Naive thymus-derived CD4-positive, alpha-beta T cell (primary cell): ENCODE results near the gene RACGAP1. TPM values are rescaled to one million over a fixed set of nuclear protein-coding genes. Genes with fewer than 3 reads are reported as not detected.
A peak's percentile ranks its signal among the peaks of the same experiment; 100 is the strongest.

Experiments
- ATAC-seq: fragments of 150-1000 bp; cut with Tn5 transposase; 2 replicates; pipeline ENCODE4 v1.10.0; 2021; ENCODE audit warnings: mild to moderate bottlenecking, moderate library complexity
- CTCF ChIA-PET: fragments of 350-600 bp; sonication (Branson Sonifier 250); formaldehyde crosslinking; loops from one replicate; lab custom pipeline; 2021; ENCODE audit warnings: antibody characterized with exemption; lab: Charles Lee
- POLR2A ChIA-PET: fragments of 350-600 bp; sonication (Branson Sonifier 250); formaldehyde crosslinking; loops from one replicate; lab custom pipeline; 2021; ENCODE audit warnings: antibody characterized with exemption, inconsistent platforms; lab: Charles Lee
- DNase-seq, 9 donors: peaks; one replicate each; pipeline versions ENCODE4 v3.0.0 to v3.0.0-alpha.2; 2020 to 2022; ENCODE audit warnings: mixed read lengths in 1 of 9
- H3K27ac ChIP-seq: one replicate; pipeline ENCODE4 v1.7.0; 2013; ENCODE audit warnings: mild to moderate bottlenecking, low read depth, low read length, moderate library complexity
- H3K27me3 ChIP-seq, 2 donors: one replicate each; pipeline ENCODE4 v1.7.0; 2013; ENCODE audit warnings: low read length in 2 of 2, mild to moderate bottlenecking in 2 of 2, moderate library complexity in 2 of 2; ENCODE audit not compliant: control insufficient read depth in 2 of 2, insufficient read depth in 2 of 2
- H3K36me3 ChIP-seq, 3 experiments: 1 replicate in 2 of 3; 2 replicates in 1 of 3; pipeline ENCODE4 v1.7.0; 2013; ENCODE audit warnings: low read length in 3 of 3, mild to moderate bottlenecking in 3 of 3, moderate library complexity in 1 of 3; ENCODE audit not compliant: insufficient read depth in 3 of 3, control insufficient read depth in 2 of 3
- H3K4me1 ChIP-seq, 2 donors: one replicate each; pipeline ENCODE4 v1.7.0; 2013; ENCODE audit warnings: low read length in 2 of 2, mild to moderate bottlenecking in 2 of 2, moderate library complexity in 1 of 2; ENCODE audit not compliant: control insufficient read depth in 2 of 2, insufficient read depth in 2 of 2
- H3K4me3 ChIP-seq: 2 replicates; pipeline ENCODE4 v1.7.0; 2013; ENCODE audit warnings: mild to moderate bottlenecking, low read length
- H3K9me3 ChIP-seq, 3 experiments: 1 replicate in 2 of 3; 2 replicates in 1 of 3; pipeline ENCODE4 v1.7.0; 2013; ENCODE audit warnings: low read length in 3 of 3; ENCODE audit not compliant: control insufficient read depth in 2 of 3
- H3K27ac Mint-ChIP-seq, 9 donors: one replicate each; pipeline ENCODE4 v1.8.0; 2020 to 2022; ENCODE audit warnings: mixed read lengths in 9 of 9, mild to moderate bottlenecking in 8 of 9, moderate library complexity in 5 of 9, inconsistent platforms in 2 of 9
- H3K27me3 Mint-ChIP-seq, 5 donors: one replicate each; pipeline ENCODE4 v1.8.0; 2021 to 2022; ENCODE audit warnings: mixed read lengths in 5 of 5, mild to moderate bottlenecking in 1 of 5
- H3K36me3 Mint-ChIP-seq, 5 donors: one replicate each; pipeline ENCODE4 v1.8.0; 2020 to 2022; ENCODE audit warnings: mixed read lengths in 5 of 5, mild to moderate bottlenecking in 3 of 5, inconsistent platforms in 1 of 5
- H3K4me1 Mint-ChIP-seq, 7 donors: one replicate each; pipeline ENCODE4 v1.8.0; 2020 to 2022; ENCODE audit warnings: mixed read lengths in 7 of 7, mild to moderate bottlenecking in 3 of 7, inconsistent platforms in 1 of 7
- H3K4me3 Mint-ChIP-seq, 10 donors: one replicate each; pipeline ENCODE4 v1.8.0; 2020 to 2022; ENCODE audit warnings: mild to moderate bottlenecking in 10 of 10, mixed read lengths in 10 of 10, moderate library complexity in 6 of 10, inconsistent platforms in 2 of 10
- H3K9me3 Mint-ChIP-seq, 11 donors: one replicate each; pipeline ENCODE4 v1.8.0; 2020 to 2022; ENCODE audit warnings: mixed read lengths in 11 of 11, mild to moderate bottlenecking in 4 of 11, inconsistent platforms in 1 of 11, moderate library complexity in 1 of 11
- intact Hi-C, 2 donors: fragments of 100-400 bp; cut with micrococcal nuclease; formaldehyde crosslinking; loops; one replicate each; pipeline ENCODE4 v1.15.1; 2023
- polyA plus RNA-seq, 2 donors: library from polyadenylated mRNA; unstranded; fragments of 300-500 nt; fragmentation: Illumina TruSeq; gene quantifications; one replicate each; pipeline ENCODE4 v1.2.3, GENCODE V29; 2021
- total RNA-seq, 6 experiments: library from RNA in 5 of 6; stranded (reverse) in 5 of 6; gene quantifications; 1 replicate in 5 of 6; 2 replicates in 1 of 6; pipeline ENCODE4 v1.2.3 and lab custom pipeline; 2021 to 2026

The RACGAP1 gene
- total and polyA plus RNA-seq, 7 experiments from 2014 or later = 4.2 to 111 (median 8.6) TPM

DNA sequence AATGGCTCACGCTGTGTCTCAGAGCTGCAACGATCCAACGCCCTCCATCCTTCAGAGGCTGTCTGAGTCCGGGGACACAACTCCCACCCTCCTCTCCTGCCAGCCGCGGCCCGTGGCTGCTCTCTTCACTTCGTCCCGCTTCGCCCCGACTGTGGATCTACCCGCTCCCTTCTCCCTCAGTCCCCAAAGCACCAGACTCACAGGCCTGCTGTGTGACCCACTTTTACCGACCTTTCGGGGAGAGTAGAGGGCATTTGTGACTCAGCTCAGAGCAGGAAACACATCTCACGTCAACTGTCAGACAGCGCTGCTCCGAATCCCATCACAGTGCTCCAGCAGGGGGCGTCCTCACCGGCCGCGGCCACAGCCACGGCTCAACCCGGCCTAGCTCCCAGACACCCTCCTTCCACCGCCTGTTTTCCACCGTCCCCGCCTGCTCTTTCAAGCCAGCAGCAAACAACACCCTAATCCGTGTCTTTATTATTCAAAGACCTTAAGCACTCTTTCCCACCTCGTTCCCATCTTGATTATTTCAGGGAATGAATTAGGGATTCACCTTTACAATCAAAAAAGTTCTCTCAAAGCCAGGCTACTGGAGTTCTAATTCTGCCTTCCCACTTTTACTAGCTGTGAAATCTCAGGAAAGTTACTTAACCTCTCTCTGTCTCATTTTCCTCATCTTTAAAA, 79.8 kb downstream of the RACGAP1 start:
- H3K27ac ChIP-seq = no peak overlapping the region
- intact Hi-C loops = loop anchor here in 1 of 2 donors (2.0 kb wide), 1 partner anchor 79 kb away; no protein-coding TSS in a partner anchor
- H3K27me3 ChIP-seq = no peaks in the 10 kb centered on the region
- Mint-ChIP-seq H3K9me3 (no peaks in the 10 kb centered on the region), H3K27ac (peak overlapping the region; percentile 4 to 93 (median 72)), H3K36me3 (peaks cover 0 to 1% (median 0%) of the 10 kb centered on the region in 5 donors), H3K27me3 (peaks cover 0 to 10% (median 7%) of the 10 kb centered on the region in 5 donors), H3K4me3 (peak overlapping the region; percentile 77 to 94 (median 88)), H3K4me1 (peaks cover 6 to 27% (median 15%) of the 10 kb centered on the region in 7 donors)
- no peaks in the 10 kb centered on the region for H3K9me3 ChIP-seq
- H3K4me1 ChIP-seq = no peaks in the 10 kb centered on the region
- ChIA-PET CTCF (interaction anchor here (0.7 to 2.1 kb wide), 11 partner anchors 9 to 179 kb away, joined by 3 to 21 read pairs (median 3); no protein-coding TSS in a partner anchor), POLR2A (interaction anchor here (0.6 kb wide), 2 partner anchors 12 to 1605 kb away, joined by 3 read pairs; no protein-coding TSS in a partner anchor)
- peak; percentile 97 for ATAC-seq
- no peaks in the 10 kb centered on the region for H3K36me3 ChIP-seq
- H3K4me3 ChIP-seq = peak overlapping the region; percentile 24
- peak; percentile 41 to 86 (median 62) for DNase-seq

DNA sequence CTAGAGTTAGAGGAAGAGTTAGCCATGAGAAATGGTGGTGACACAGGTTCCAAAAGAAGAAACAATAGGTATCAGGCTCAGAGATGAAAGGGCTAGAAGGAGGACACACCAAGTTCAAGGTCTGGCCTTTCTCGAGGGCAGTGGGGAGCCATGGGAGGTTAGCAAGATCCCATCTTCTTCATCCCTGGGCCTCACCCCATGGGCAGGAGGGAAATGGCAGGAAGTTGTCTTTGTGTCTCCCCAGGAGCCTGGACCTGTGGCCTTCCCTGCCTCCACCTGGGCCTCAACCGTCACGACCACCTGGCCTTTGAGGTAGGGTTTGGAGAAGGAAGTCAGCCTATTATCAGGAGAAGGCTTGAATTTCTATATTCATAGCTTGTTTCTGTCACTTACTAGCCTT, 80.6 kb downstream of the RACGAP1 start:
- H3K4me3 Mint-ChIP-seq = peak overlapping the region in 3 of 10 donors; percentile 88 to 93 (median 92)
- peaks cover 0 to 1% (median 0%) of the 10 kb centered on the region in 5 donors for H3K36me3 Mint-ChIP-seq
- intact Hi-C loops = loop anchor here in 1 of 2 donors (2.0 kb wide), 1 partner anchor 78 kb away; no protein-coding TSS in a partner anchor

DNA sequence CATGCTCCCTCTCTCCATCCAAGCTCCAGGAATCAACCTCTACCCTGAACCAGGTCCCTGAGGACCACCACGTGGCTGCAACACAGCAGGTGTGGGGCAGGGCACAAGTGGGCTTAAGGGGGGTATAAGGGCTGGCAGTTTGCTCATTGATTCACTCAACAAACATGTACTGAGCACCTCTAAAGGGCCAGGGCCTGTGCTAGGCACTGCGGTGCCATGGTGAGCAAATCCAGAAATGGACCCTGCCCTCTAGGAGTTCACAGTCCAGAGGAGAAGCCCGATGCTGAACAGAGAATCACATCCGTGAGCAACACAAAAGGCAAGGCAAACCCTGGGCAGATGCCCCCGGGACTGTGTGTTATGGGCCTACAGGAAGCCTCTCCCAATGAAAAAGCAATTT, 81.2 kb downstream of the RACGAP1 start:
- peaks cover 6 to 27% (median 15%) of the 10 kb centered on the region in 7 donors for H3K4me1 Mint-ChIP-seq
- POLR2A ChIA-PET = no interaction called here
- Histone ChIP-seq H3K36me3 (no peaks in the 10 kb centered on the region), H3K27ac (no peak overlapping the region), H3K4me3 (no peak overlapping the region), H3K27me3 (no peaks in the 10 kb centered on the region), H3K4me1 (no peaks in the 10 kb centered on the region), H3K9me3 (no peaks in the 10 kb centered on the region)
- DNase-seq (no peak), ATAC-seq (no peak)
- H3K27ac Mint-ChIP-seq = no peak overlapping the region
- CTCF ChIA-PET = no interaction called here
- peaks cover 0 to 10% (median 4%) of the 10 kb centered on the region in 5 donors for H3K27me3 Mint-ChIP-seq
- peaks cover 0 to 1% (median 0%) of the 10 kb centered on the region in 5 donors for H3K36me3 Mint-ChIP-seq
- intact Hi-C loops = loop anchor here in 1 of 2 donors (2.0 kb wide), 1 partner anchor 77 kb away; no protein-coding TSS in a partner anchor
- no peak overlapping the region for H3K4me3 Mint-ChIP-seq
- no peaks in the 10 kb centered on the region for H3K9me3 Mint-ChIP-seq

More for the DNA sequence above, 80.6 kb downstream of the RACGAP1 start:
- Mint-ChIP-seq H3K9me3 (no peaks in the 10 kb centered on the region), H3K4me1 (peaks cover 6 to 27% (median 15%) of the 10 kb centered on the region in 7 donors), H3K27ac (peak overlapping the region in 3 of 9 donors; percentile 1 to 72 (median 60)), H3K27me3 (peaks cover 0 to 10% (median 4%) of the 10 kb centered on the region in 5 donors)
- Histone ChIP-seq H3K27ac (no peak overlapping the region), H3K9me3 (no peaks in the 10 kb centered on the region), H3K27me3 (no peaks in the 10 kb centered on the region), H3K4me1 (no peaks in the 10 kb centered on the region), H3K36me3 (no peaks in the 10 kb centered on the region), H3K4me3 (no peak overlapping the region)
- no peak for DNase-seq
- ATAC-seq = no peak
- CTCF ChIA-PET = interaction anchor here (0.8 to 2.1 kb wide), 4 partner anchors 15 to 178 kb away, joined by 3 to 21 read pairs (median 5); no protein-coding TSS in a partner anchor
- POLR2A ChIA-PET = interaction anchor here (0.6 kb wide), 2 partner anchors 13 to 1604 kb away, joined by 3 read pairs; no protein-coding TSS in a partner anchor

DNA sequence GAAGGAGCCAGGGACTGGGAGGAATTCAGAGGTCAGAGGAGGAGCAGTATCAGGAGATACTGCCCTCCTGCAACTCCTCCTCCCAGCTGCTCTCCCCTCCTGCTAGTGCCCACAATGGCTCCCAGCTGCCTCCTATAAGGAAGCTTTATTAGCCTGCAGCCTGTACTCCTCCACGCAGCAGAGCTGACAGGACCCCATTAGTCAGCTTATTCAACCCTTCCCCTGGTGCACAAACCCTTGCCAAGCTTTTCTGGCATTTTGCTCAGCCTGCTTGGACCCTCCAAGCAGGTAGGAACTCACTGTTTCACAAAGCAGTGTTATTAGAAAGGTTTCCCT, 81.7 kb downstream of the RACGAP1 start:
- POLR2A ChIA-PET = no interaction called here
- no peaks in the 10 kb centered on the region for H3K4me1 ChIP-seq
- DNase-seq = no peak

DNA sequence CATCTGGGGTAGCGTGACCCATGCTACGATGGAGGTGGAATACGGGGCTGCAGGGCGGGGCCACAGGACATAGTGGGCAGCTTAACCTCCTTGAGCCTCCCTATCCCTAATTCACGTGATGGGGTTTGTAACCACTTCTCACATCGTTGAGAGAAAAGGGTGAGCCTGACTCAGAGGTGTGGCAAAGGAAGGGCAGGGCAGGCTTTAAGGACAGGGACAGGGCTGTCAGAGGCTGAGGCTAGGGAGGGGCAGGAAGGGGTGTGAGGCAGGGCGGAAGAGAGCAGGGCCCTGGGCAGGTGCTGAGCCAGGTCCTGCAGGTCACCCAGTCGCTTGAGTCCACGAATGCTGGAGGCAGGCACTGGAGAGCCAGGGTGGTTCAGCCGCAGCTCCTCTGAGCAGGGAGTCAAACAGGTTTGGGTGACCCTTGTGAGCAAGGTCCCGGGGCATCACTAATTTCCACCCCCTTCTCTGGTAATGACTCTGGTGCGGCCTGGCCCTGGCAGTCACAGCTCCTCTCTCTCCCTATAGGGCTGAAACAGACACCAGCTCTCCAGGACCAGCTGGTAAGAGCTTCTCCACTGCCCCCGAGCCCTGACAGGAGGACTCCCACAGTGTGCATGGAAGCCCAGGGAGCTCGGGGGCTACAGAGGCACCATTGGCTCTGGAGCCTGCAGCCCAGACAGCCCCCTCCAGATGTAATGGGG, 82.2 kb downstream of the RACGAP1 start:
- intact Hi-C loops = no loop called here
- Histone ChIP-seq H3K27me3 (no peaks in the 10 kb centered on the region), H3K4me3 (no peak overlapping the region), H3K27ac (no peak overlapping the region), H3K36me3 (no peaks in the 10 kb centered on the region), H3K9me3 (no peaks in the 10 kb centered on the region), H3K4me1 (no peaks in the 10 kb centered on the region)
- Mint-ChIP-seq H3K27ac (no peak overlapping the region), H3K27me3 (peaks cover 0 to 10% (median 0%) of the 10 kb centered on the region in 5 donors), H3K4me1 (peaks cover 6 to 27% (median 15%) of the 10 kb centered on the region in 7 donors), H3K4me3 (no peak overlapping the region), H3K9me3 (no peaks in the 10 kb centered on the region), H3K36me3 (peaks cover 0 to 1% (median 0%) of the 10 kb centered on the region in 5 donors)
- ChIA-PET CTCF (interaction anchor here (0.5 kb wide), 1 partner anchor 32 kb away, joined by 3 read pairs; no protein-coding TSS in a partner anchor), POLR2A (no interaction called here)
- ATAC-seq (no peak), DNase-seq (no peak)

More for the DNA sequence above, 81.7 kb downstream of the RACGAP1 start:
- CTCF ChIA-PET = no interaction called here
- H3K27me3 ChIP-seq = no peaks in the 10 kb centered on the region
- peaks cover 0 to 1% (median 0%) of the 10 kb centered on the region in 5 donors for H3K36me3 Mint-ChIP-seq
- H3K9me3 ChIP-seq = no peaks in the 10 kb centered on the region
- no peak overlapping the region for H3K27ac Mint-ChIP-seq
- no peak for ATAC-seq
- no peak overlapping the region for H3K4me3 Mint-ChIP-seq
- H3K27me3 Mint-ChIP-seq = peaks cover 0 to 10% (median 0%) of the 10 kb centered on the region in 5 donors
- no peaks in the 10 kb centered on the region for H3K9me3 Mint-ChIP-seq
- H3K4me1 Mint-ChIP-seq = peaks cover 6 to 27% (median 15%) of the 10 kb centered on the region in 7 donors
- H3K36me3 ChIP-seq = no peaks in the 10 kb centered on the region
- no peak overlapping the region for H3K4me3 ChIP-seq
- no peak overlapping the region for H3K27ac ChIP-seq
- intact Hi-C loops = no loop called here

DNA sequence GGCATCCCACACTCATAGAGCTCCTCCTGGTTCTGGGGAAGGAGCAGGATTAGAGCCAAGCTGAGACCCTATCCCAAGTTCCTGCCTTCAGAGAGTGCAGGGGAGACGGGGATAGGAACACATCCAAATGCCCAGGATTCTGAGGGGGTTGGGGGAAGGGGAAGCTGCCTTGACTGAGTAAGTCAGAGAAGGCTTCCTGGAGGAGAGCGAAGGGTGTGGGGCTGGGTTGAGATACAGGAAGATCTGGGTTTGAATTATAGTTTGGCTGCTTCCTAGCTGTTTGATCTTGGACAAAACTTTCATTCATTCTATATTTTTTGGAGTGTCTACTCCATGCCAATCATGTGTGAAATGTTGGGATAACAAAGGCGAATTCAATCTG, 82.8 kb downstream of the RACGAP1 start:
- peaks cover 6 to 27% (median 15%) of the 10 kb centered on the region in 7 donors for H3K4me1 Mint-ChIP-seq
- H3K36me3 Mint-ChIP-seq = peaks cover 0 to 1% (median 0%) of the 10 kb centered on the region in 5 donors
- DNase-seq = no peak
- Histone ChIP-seq H3K27ac (no peak overlapping the region), H3K36me3 (no peaks in the 10 kb centered on the region), H3K4me3 (no peak overlapping the region), H3K27me3 (no peaks in the 10 kb centered on the region), H3K4me1 (no peaks in the 10 kb centered on the region), H3K9me3 (no peaks in the 10 kb centered on the region)
- ChIA-PET CTCF (interaction anchor here (0.5 to 0.7 kb wide), 2 partner anchors 32 to 112 kb away, joined by 3 to 4 read pairs; no protein-coding TSS in a partner anchor), POLR2A (no interaction called here)
- ATAC-seq = no peak
- H3K27ac Mint-ChIP-seq = no peak overlapping the region
- H3K27me3 Mint-ChIP-seq = peaks cover 0 to 7% (median 0%) of the 10 kb centered on the region in 5 donors
- H3K4me3 Mint-ChIP-seq = no peak overlapping the region
- intact Hi-C loops = no loop called here
- H3K9me3 Mint-ChIP-seq = no peaks in the 10 kb centered on the region
